Measurements from ENCODE around the gene ZFP90.

GRCh38 chr16:68538880-68539701 lies at the start of gene ZFP90:
- TF ChIP-seq REST (IDR thresholded peaks at IDR 0.05) (peak; percentile 14), CTCF (IDR thresholded peaks at IDR 0.05; ENCODE audit: low read depth, low read length, missing input control) (no peak), ATF3 (IDR thresholded peaks at IDR 0.05) (no peak), GABPA (IDR thresholded peaks at IDR 0.05 in 1 of 2, conservative IDR thresholded peaks at IDR 0.05 in 1 of 2) (no peak), EGR1 (IDR thresholded peaks at IDR 0.05; ENCODE audit: low read depth in 2 of 2) (no peak), RAD21 (IDR thresholded peaks at IDR 0.05) (no peak), MAX (IDR thresholded peaks at IDR 0.05) (no peak), JUND (IDR thresholded peaks at IDR 0.05) (no peak), YY1 (IDR thresholded peaks at IDR 0.05) (peak; percentile 96), FOXA1 (IDR thresholded peaks at IDR 0.05) (no peak), SP1 (IDR thresholded peaks at IDR 0.05) (peak; percentile 27), TAF1 (conservative IDR thresholded peaks at IDR 0.05) (no peak), NR2F2 (IDR thresholded peaks at IDR 0.05) (no peak)
